Peyer's patch (tissue), 4 donors: Measurements from ENCODE around the gene NTN5. TPM values are rescaled to one million over a fixed set of nuclear protein-coding genes. Genes with fewer than 3 reads are reported as not detected.

Source experiments
- DNase-seq, 3 donors: peaks; one replicate each; pipeline ENCODE4 v3.0.0-alpha.2; 2017 to 2019
- H3K27ac ChIP-seq, 4 donors: fragments of 200-600 bp; sonication (generic); one replicate each; pipeline ENCODE4 v1.5.1; 2016 to 2019
- H3K27me3 ChIP-seq, 2 donors: fragments of 200-600 bp; sonication (generic); one replicate each; pipeline ENCODE4 v1.5.1; 2019
- H3K36me3 ChIP-seq, 3 donors: fragments of 200-600 bp; sonication (generic); one replicate each; pipeline ENCODE4 v1.5.1; 2016 to 2019
- H3K4me1 ChIP-seq, 4 donors: fragments of 200-600 bp; sonication (generic); one replicate each; pipeline ENCODE4 v1.5.1; 2016 to 2019
- H3K4me3 ChIP-seq, 4 donors: fragments of 200-600 bp; sonication (generic); 1 replicate in 3 of 4; 2 replicates in 1 of 4; pipeline ENCODE4 v1.5.1; 2016 to 2019; ENCODE audit warnings: mild to moderate bottlenecking in 1 of 4
- H3K9me3 ChIP-seq, 4 donors: fragments of 200-600 bp; sonication (generic); one replicate each; pipeline ENCODE4 v1.5.1; 2016 to 2019; ENCODE audit warnings: mild to moderate bottlenecking in 1 of 4
- POLR2A ChIP-seq, 2 donors: fragments of 450-650 bp; IDR thresholded peaks; one replicate each; pipeline ENCODE4 v1.5.1; 2017; ENCODE audit warnings: antibody characterized with exemption in 2 of 2, mild to moderate bottlenecking in 2 of 2, moderate library complexity in 2 of 2
- total RNA-seq, 4 donors: library from RNA; depleted of rRNA; stranded (reverse); fragments of >200 nt; gene quantifications; one replicate each; pipeline ENCODE4 v1.1.0, GENCODE V29; 2016
- TF ChIP-seq, protein P1 (sequence below), 6 experiments: fragments of 450-650 bp in 4 of 6; fragments of 200-600 bp in 2 of 6; sonication (generic) in 1 of 6; IDR thresholded peaks; one replicate each; pipeline ENCODE4 v1.5.1; 2017 to 2019; ENCODE audit warnings: antibody characterized with exemption in 6 of 6, mild to moderate bottlenecking in 3 of 6, moderate library complexity in 1 of 6

The NTN5 gene
- total RNA-seq, 4 donors from 2014 or later, result 6.8 TPM; not detected in 3

DNA sequence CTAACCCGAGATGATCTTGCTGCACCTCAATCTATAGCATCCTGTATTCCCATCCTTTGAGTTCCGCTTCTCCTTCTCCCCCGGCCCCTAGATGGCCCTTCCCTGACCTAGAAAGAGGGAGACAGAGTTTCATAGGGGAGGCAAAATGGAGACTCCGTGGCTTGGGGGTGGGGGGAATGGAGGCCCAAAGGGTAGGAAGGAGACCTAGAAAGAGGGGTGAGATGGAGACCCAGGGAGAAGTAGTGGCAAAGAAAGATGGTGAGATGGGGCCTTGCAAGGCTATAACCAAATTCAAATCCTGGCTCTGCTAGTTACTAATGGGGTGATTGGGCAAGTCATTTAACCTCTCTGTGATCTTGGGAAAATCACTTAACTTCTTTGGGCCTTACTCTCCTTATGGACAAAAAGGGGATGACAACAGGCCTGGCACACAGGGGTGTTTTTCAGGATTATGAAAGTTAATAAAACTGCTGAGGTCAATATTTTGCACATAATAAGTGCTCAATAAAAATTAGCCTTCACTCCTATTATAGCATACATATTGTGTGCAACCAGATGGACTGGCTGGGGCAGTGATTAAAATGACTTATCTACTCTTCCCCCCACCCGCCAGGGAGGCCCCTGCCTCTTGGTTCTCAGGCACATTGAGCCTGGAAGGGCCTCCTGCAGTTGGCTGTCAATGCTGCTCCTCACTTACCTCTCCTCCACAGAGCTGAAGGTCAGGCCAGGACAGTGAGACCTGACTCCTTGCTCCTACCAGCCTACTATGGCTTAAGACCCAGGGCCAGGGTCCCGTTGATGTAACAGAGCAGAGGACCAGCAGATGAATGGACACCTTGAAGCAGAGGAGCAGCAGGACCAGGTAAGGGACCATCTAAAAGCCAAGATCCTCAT, 52.9 kb downstream of the NTN5 start:
- TF ChIP-seq, protein P1, sequence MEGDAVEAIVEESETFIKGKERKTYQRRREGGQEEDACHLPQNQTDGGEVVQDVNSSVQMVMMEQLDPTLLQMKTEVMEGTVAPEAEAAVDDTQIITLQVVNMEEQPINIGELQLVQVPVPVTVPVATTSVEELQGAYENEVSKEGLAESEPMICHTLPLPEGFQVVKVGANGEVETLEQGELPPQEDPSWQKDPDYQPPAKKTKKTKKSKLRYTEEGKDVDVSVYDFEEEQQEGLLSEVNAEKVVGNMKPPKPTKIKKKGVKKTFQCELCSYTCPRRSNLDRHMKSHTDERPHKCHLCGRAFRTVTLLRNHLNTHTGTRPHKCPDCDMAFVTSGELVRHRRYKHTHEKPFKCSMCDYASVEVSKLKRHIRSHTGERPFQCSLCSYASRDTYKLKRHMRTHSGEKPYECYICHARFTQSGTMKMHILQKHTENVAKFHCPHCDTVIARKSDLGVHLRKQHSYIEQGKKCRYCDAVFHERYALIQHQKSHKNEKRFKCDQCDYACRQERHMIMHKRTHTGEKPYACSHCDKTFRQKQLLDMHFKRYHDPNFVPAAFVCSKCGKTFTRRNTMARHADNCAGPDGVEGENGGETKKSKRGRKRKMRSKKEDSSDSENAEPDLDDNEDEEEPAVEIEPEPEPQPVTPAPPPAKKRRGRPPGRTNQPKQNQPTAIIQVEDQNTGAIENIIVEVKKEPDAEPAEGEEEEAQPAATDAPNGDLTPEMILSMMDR (IDR thresholded peaks at IDR 0.05), result peak in 2 of 6 experiments; percentile 17 to 50
- no peak for TF ChIP-seq POLR2A (IDR thresholded peaks at IDR 0.05)
- peak overlapping the region; percentile 62 to 93 (median 78) for H3K4me3 ChIP-seq
- no peaks in the 10 kb centered on the region for H3K27me3 ChIP-seq
- peak overlapping the region; percentile 88 to 97 (median 92) for H3K27ac ChIP-seq
- H3K4me1 ChIP-seq, result peaks cover 4 to 55% (median 26%) of the 10 kb centered on the region in 4 donors
- H3K36me3 ChIP-seq, result peaks cover 0 to 27% (median 0%) of the 10 kb centered on the region in 3 donors
- H3K9me3 ChIP-seq, result no peaks in the 10 kb centered on the region
- peak in 1 of 3 donors; percentile 50 for DNase-seq

GRCh38 chr19:48618916-48619691, 53.7 kb downstream of the NTN5 start, which contains the start of the genes RPL18 and SPHK2:
Gene RPL18 (minus strand): TSS chr19:48619178. CDS start chr19:48619143, 35 bp downstream.
Gene SPHK2 (plus strand): TSS chr19:48619506. CDS start chr19:48620515, 1,009 bp downstream.
- TF ChIP-seq, protein P1 (IDR thresholded peaks at IDR 0.05), result peak in 1 of 6 experiments; percentile 7
- peak; percentile 85 to 97 for TF ChIP-seq POLR2A (IDR thresholded peaks at IDR 0.05)
- peak; percentile 94 to 99 (median 98) for DNase-seq
- Histone ChIP-seq H3K36me3 (peaks cover 0 to 30% (median 0%) of the 10 kb centered on the region in 3 donors), H3K27ac (peak within 1 kb of the TSS; percentile 88 to 97 (median 92)), H3K4me3 (peak within 1 kb of the TSS; percentile 62 to 93 (median 78)), H3K9me3 (no peaks in the 10 kb centered on the region), H3K27me3 (no peaks in the 10 kb centered on the region), H3K4me1 (peaks cover 4 to 49% (median 23%) of the 10 kb centered on the region in 4 donors)

DNA sequence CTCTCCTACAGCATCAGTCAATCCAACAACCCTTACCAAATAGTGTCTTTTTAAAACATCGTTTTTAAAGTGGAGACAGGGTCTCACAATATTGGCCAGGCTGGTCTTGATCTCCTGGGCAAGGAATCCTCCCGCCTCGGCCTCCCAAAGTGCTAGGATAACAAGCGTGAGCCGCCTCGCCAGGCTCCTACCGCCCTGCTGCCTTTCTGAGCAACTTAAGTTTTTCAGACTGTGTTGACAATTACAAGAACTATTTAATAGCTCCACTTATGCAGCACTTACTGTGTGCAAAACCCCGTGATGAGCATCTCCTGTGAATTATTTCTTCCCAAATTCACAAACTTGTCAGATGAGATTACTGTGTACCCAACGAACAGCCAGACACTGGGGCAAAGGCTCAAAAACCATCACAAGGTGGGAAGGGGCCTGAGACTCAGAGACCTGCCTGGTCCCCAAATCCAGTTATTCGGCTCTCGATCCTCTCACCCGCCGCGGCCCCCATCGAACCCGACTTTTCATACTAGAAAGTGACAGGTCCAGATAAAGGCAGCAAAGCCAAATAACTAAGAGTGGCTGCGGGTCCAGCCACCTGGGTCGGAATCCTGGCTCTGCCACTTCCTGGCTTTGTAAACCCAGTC, 54.4 kb downstream of the NTN5 start:
- no peaks in the 10 kb centered on the region for H3K9me3 ChIP-seq
- peak overlapping the region; percentile 88 to 97 (median 92) for H3K27ac ChIP-seq
- H3K4me1 ChIP-seq, result peaks cover 4 to 44% (median 18%) of the 10 kb centered on the region in 4 donors
- peaks cover 0 to 30% (median 0%) of the 10 kb centered on the region in 3 donors for H3K36me3 ChIP-seq
- peak in 1 of 3 donors; percentile 35 for DNase-seq
- peak overlapping the region; percentile 62 to 93 (median 78) for H3K4me3 ChIP-seq
- no peaks in the 10 kb centered on the region for H3K27me3 ChIP-seq
- TF ChIP-seq, protein P1 (IDR thresholded peaks at IDR 0.05), result peak in 1 of 6 experiments; percentile 2
- TF ChIP-seq POLR2A (IDR thresholded peaks at IDR 0.05), result no peak

DNA sequence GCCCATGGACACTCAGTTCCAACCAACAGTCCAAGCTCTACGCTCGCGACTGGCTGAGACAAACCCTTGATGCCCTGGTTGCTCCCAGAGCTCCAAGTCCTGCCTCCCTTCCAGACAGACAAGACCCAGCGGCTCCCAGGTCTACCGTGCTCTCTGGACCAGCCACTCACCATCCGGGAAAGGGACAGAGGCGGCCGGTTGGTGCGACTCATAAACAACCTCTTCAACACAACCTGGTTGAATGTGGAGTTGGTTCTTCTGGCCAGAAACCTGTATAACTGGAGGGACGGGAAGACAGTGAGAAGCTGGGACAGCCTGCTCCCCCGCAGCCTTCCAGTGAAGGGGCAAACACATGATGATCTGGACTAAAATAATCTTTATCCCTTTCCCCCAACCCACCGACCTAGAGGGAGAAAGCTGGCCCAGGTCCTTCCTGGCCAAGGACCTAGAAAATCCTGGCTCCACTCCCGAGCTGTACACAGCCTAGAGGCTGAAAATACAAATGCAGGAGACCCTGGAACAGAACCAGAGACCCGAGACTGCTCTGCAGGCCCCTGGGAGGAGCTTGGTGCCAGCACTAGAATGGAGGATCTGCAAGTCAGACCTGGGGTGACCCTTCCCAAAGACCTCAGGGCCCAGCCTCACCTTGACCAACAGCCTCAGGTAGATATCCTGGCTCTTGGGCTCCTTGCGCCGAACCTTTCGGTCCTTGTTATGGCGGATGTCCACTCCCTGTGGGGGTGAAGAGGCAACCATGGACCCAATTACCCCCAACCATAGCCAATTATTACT, 55.5 kb downstream of the NTN5 start:
- H3K36me3 ChIP-seq, result peaks cover 0 to 30% (median 0%) of the 10 kb centered on the region in 3 donors

More for the DNA sequence above, 55.5 kb downstream of the NTN5 start:
- peaks cover 4 to 37% (median 15%) of the 10 kb centered on the region in 4 donors for H3K4me1 ChIP-seq
- no peaks in the 10 kb centered on the region for H3K9me3 ChIP-seq
- TF ChIP-seq, protein P1 (IDR thresholded peaks at IDR 0.05), result no peak
- no peak for TF ChIP-seq POLR2A (IDR thresholded peaks at IDR 0.05)
- H3K27me3 ChIP-seq, result no peaks in the 10 kb centered on the region
- DNase-seq, result peak in 1 of 3 donors; percentile 59
- peak overlapping the region; percentile 88 to 97 (median 92) for H3K27ac ChIP-seq
- peak overlapping the region in 3 of 4 donors; percentile 62 to 93 (median 90) for H3K4me3 ChIP-seq
